ENCODE measurements around the gene FRMD8. TPM values are rescaled to one million over a fixed set of nuclear protein-coding genes. Genes with fewer than 3 reads are reported as not detected.

Gene FRMD8
- total and polyA plus RNA-seq, 9 of the 15 experiments (the other 6 are each of a cell fraction or from before 2014, with no cell fraction given): 4.5 to 54.5 (median 15.8) TPM

- 0 out of 2 replicates have a peak, but pooled peaks cover 4% of the 10 kb centered on the region for H4K20me1 ChIP-seq (replicated peaks; ENCODE audit: control insufficient read depth, insufficient read depth, low read length)
- H3K9ac ChIP-seq (ENCODE audit: insufficient read depth in 1 of 2, low read depth in 2 of 2, low read length in 2 of 2): peak overlapping the region in 1 of 2 experiments; percentile 79; a peak in 2 of 4 replicates
- H3K36me3 ChIP-seq (ENCODE audit: control insufficient read depth, insufficient read depth, low read length): peaks cover 80% of the 10 kb centered on the region
- no peaks in the 10 kb centered on the region for H3K9me1 ChIP-seq (ENCODE audit: control insufficient read depth, insufficient read depth, low read length)
- no peak overlapping the region for H3K4me2 ChIP-seq (ENCODE audit: insufficient read depth, low read length)
- H3K27me3 ChIP-seq (ENCODE audit: control insufficient read depth in 2 of 2, insufficient read depth in 2 of 2, low read length in 2 of 2): no peaks in the 10 kb centered on the region
- peaks cover 9 to 61% of the 10 kb centered on the region in 2 experiments for H3K4me1 ChIP-seq (replicated peaks in 1 of 2; ENCODE audit: control insufficient read depth in 2 of 2, insufficient read depth in 2 of 2, low read length in 2 of 2)
- ATAC-seq (peak; percentile 28; the same call in 2 of the 3 replicates), DNase-seq (ENCODE audit: extremely low read depth in 1 of 4, low spot score in 3 of 4) (peak in 1 of 4 experiments; percentile 39), FAIRE-seq (no peak)
- H3K4me3 ChIP-seq: no peak overlapping the region
- intact Hi-C loops (cut with micrococcal nuclease): no loop called here
- no peak for TF ChIP-seq CHD4 (IDR thresholded peaks at IDR 0.05; ENCODE audit: insufficient read depth, insufficient replicate concordance, low read depth, low read length, poor library complexity, severe bottlenecking)
- peak; percentile 62 for TF ChIP-seq EGR1 (conservative IDR thresholded peaks at IDR 0.05)
- no peak for TF ChIP-seq PPARD (CRISPR knock-in tag; IDR thresholded peaks at IDR 0.05)
- no peaks in the 10 kb centered on the region for H3K9me3 ChIP-seq (replicated peaks; ENCODE audit: control insufficient read depth, insufficient read depth, low read depth, low read length)
- in situ Hi-C loops (cut with MboI): no loop called here
- WGBS (ENCODE audit: insufficient coverage, low coverage, missing lambda C conversion rate): 76% methylated on average over 8 of the region's 16 CpGs
- CTCF ChIA-PET (ENCODE audit: low intra/inter-chr PET ratio): no interaction called here
- POLR2A ChIA-PET: interaction anchor here (0.7 to 12.2 kb wide), 9 partner anchors 11 to 101 kb away, joined by 3 to 185 read pairs (median 5); partner anchors contain the start of genes FRMD8, MALAT1 and NEAT1
- no peaks in the 10 kb centered on the region for H3K79me2 ChIP-seq (ENCODE audit: control insufficient read depth, insufficient read depth, low read length)
- no peak overlapping the region for H2AFZ ChIP-seq (ENCODE audit: low read depth, low read length)
- no TSS peak for BruUV-seq (replicated peaks)
- H3K27ac ChIP-seq (ENCODE audit: extremely low read depth, low read depth, low read length): no peak overlapping the region
Observed at GRCh38 chr11:65401073-65401802, 14.8 kb downstream of the FRMD8 start.

GRCh38 chr11:65401803-65402248 is 15.4 kb downstream of the FRMD8 start:
- H3K9me1 ChIP-seq (ENCODE audit: control insufficient read depth, insufficient read depth, low read length): no peaks in the 10 kb centered on the region
- no TSS peak for BruUV-seq (replicated peaks)
- WGBS (ENCODE audit: insufficient coverage, low coverage, missing lambda C conversion rate): 95% methylated on average over 9 of the region's 10 CpGs
- no peaks in the 10 kb centered on the region for H3K9me3 ChIP-seq (replicated peaks; ENCODE audit: control insufficient read depth, insufficient read depth, low read depth, low read length)
- H4K20me1 ChIP-seq (replicated peaks; ENCODE audit: control insufficient read depth, insufficient read depth, low read length): 0 out of 2 replicates have a peak, but pooled peaks cover 4% of the 10 kb centered on the region
- H3K4me2 ChIP-seq (ENCODE audit: insufficient read depth, low read length): no peak overlapping the region
- FAIRE-seq (no peak), ATAC-seq (no peak), DNase-seq (ENCODE audit: extremely low read depth in 1 of 4, low spot score in 3 of 4) (no peak)
- no peak overlapping the region for H3K27ac ChIP-seq (ENCODE audit: extremely low read depth, low read depth, low read length)
- H3K4me1 ChIP-seq (replicated peaks in 1 of 2; ENCODE audit: control insufficient read depth in 2 of 2, insufficient read depth in 2 of 2, low read length in 2 of 2): peaks cover 9 to 58% of the 10 kb centered on the region in 2 experiments
- H3K4me3 ChIP-seq: no peak overlapping the region
- no peaks in the 10 kb centered on the region for H3K27me3 ChIP-seq (ENCODE audit: control insufficient read depth in 2 of 2, insufficient read depth in 2 of 2, low read length in 2 of 2)
- POLR2A ChIA-PET: interaction anchor here (0.8 to 12.2 kb wide), 5 partner anchors 19 to 103 kb away, joined by 3 to 185 read pairs (median 10); partner anchors contain the start of genes MALAT1, NEAT1 and SLC25A45
- no peak overlapping the region for H2AFZ ChIP-seq (ENCODE audit: low read depth, low read length)
- no peak for TF ChIP-seq NR0B1 (IDR thresholded peaks at IDR 0.05; ENCODE audit: partially characterized antibody)
- no peak for TF ChIP-seq EWSR1 (IDR thresholded peaks at IDR 0.05; ENCODE audit: borderline replicate concordance, low read depth, partially characterized antibody)
- TF ChIP-seq HNRNPUL1 (IDR thresholded peaks at IDR 0.05; ENCODE audit: low read length): no peak
- no peak for TF ChIP-seq HOMEZ (CRISPR knock-in tag; IDR thresholded peaks at IDR 0.05)
- peaks cover 78% of the 10 kb centered on the region for H3K36me3 ChIP-seq (ENCODE audit: control insufficient read depth, insufficient read depth, low read length)
- in situ Hi-C loops (cut with MboI): no loop called here
- intact Hi-C loops (cut with micrococcal nuclease): no loop called here
- no peaks in the 10 kb centered on the region for H3K79me2 ChIP-seq (ENCODE audit: control insufficient read depth, insufficient read depth, low read length)
- CTCF ChIA-PET (ENCODE audit: low intra/inter-chr PET ratio): no interaction called here
- H3K9ac ChIP-seq (ENCODE audit: insufficient read depth in 1 of 2, low read depth in 2 of 2, low read length in 2 of 2): no peak overlapping the region

All from K562 (cell line).